Measurements from ENCODE around the gene UST.

DNA sequence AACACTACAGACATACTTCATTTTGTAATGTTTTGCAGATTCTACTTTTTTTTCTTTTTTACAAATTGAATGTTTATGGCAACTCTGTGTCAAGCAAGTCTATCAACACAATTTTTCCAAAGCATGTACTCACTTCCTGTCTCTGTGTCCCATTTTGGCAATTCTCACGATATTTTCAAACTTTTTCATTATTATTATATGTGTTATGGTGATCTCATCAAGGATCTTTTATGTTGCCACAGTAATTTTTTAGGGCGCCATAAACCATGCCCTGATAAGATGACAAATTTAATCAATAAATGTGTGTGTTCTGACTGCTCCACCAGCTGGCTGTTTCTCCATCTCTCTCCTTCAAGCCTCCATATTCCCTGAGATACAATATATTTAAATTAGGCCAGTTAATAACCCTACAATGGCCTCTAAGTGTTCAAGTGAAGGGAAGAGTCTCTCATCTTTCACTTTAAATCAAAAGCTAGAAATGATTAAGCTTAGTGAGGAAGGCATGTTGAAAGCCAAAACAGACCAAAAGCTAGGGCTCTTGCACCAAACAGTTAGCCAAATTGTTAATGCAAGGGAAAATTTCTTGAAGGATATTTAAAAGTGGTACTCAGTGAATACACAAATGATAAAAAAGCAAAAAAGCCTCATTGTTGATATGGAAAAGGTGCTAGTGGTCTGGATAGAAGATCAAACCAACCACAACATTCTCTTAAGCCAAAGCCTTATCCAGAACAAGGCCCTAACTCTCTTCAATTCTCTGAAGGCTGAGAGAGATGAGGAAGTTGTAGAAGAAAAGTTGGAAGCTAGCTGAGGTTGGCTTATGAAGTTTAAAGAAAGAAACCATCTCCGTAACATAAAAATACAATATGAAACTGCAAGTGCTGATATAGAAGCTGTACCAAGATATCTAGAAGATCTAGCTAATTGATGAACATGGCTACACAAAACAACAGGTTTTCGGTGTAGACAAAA, 376.3 kb downstream of the UST start:
- TF ChIP-seq, protein P1, sequence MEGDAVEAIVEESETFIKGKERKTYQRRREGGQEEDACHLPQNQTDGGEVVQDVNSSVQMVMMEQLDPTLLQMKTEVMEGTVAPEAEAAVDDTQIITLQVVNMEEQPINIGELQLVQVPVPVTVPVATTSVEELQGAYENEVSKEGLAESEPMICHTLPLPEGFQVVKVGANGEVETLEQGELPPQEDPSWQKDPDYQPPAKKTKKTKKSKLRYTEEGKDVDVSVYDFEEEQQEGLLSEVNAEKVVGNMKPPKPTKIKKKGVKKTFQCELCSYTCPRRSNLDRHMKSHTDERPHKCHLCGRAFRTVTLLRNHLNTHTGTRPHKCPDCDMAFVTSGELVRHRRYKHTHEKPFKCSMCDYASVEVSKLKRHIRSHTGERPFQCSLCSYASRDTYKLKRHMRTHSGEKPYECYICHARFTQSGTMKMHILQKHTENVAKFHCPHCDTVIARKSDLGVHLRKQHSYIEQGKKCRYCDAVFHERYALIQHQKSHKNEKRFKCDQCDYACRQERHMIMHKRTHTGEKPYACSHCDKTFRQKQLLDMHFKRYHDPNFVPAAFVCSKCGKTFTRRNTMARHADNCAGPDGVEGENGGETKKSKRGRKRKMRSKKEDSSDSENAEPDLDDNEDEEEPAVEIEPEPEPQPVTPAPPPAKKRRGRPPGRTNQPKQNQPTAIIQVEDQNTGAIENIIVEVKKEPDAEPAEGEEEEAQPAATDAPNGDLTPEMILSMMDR (conservative IDR thresholded peaks at IDR 0.05; ENCODE audit: low read length): no peak
- no peak for TF ChIP-seq EZH2phosphoT487 (IDR thresholded peaks at IDR 0.05; ENCODE audit: borderline replicate concordance)

All from Loucy (cell line).